ENCODE results near the gene FAT1.

DNA sequence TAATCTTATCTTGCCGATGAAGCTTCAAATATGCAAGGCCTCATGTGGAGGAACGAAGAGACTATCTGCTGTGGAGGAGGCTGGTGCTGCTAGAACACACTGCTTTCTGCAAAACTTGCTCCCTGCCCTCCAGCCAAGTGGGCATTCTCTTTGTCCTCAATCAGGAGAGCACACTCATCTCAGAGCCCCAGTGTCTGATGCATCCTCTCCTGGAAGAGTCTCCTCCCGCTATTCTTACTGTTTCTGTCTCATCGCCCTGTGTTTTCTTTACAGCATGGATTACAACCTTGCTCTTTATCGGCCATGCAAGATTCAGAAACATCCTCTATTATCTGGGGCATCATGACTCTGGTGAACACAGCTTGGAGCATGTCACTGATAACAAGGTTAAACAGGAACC lies 100.1 kb downstream of the FAT1 start:
- no peak for TF ChIP-seq POLR2A (IDR thresholded peaks at IDR 0.05; ENCODE audit: low read length)
- no peak for TF ChIP-seq GATA1 (IDR thresholded peaks at IDR 0.05; ENCODE audit: low read depth, low read length)

Measured in erythroblast (primary cell).